Neural cell (in vitro differentiated cells): ENCODE measurements around the gene RIPPLY2. TPM values are rescaled to one million over a fixed set of nuclear protein-coding genes. Genes with fewer than 3 reads are reported as not detected.

ENCODE experiments used
- H2AFZ ChIP-seq: fragments of 200-600, 300-800 bp; sonication (generic), shearing (Covaris generic); 2 replicates; pipeline ENCODE4 v1.6.0; 2014; ENCODE audit warnings: low read depth, mild to moderate bottlenecking, antibody characterized with exemption, low read length, moderate library complexity
- H3F3A ChIP-seq: fragments of 200-600 bp; shearing (Covaris generic); 2 replicates; pipeline ENCODE4 v1.6.1; 2016; ENCODE audit warnings: mild to moderate bottlenecking, moderate library complexity, mixed read lengths, antibody characterized with exemption, low read length; ENCODE audit not compliant: insufficient read depth, poor library complexity, severe bottlenecking
- H3K27ac ChIP-seq: fragments of 200-600, 300-800 bp; sonication (generic), shearing (Covaris generic); 2 replicates; pipeline ENCODE4 v1.5.1; 2014; ENCODE audit warnings: mild to moderate bottlenecking, low read length, moderate library complexity
- H3K27me3 ChIP-seq: fragments of 300-800, 200-600 bp; sonication (generic), shearing (Covaris generic); 2 replicates; pipeline ENCODE4 v1.6.0; 2014; ENCODE audit warnings: mild to moderate bottlenecking, low read depth, low read length, moderate library complexity; ENCODE audit not compliant: insufficient read depth
- H3K36me3 ChIP-seq: fragments of 300-800, 200-600 bp; sonication (generic), shearing (Covaris generic); 2 replicates; pipeline ENCODE4 v1.5.1; 2014; ENCODE audit warnings: mild to moderate bottlenecking, antibody characterized with exemption, low read length, moderate library complexity; ENCODE audit not compliant: insufficient read depth
- H3K4me2 ChIP-seq: fragments of 300-800, 200-600 bp; sonication (generic), shearing (Covaris generic); 2 replicates; pipeline ENCODE4 v1.6.0; 2014; ENCODE audit warnings: mild to moderate bottlenecking, low read length
- H3K4me3 ChIP-seq: fragments of 300-800, 200-600 bp; sonication (generic), shearing (Covaris generic); 2 replicates; pipeline ENCODE4 v1.5.1; 2014; ENCODE audit warnings: mild to moderate bottlenecking, low read length, moderate library complexity
- H3K79me2 ChIP-seq: fragments of 200-600 bp; shearing (Covaris generic); replicated peaks from 2 replicates; pipeline ENCODE4 v1.6.0; 2014; ENCODE audit warnings: mild to moderate bottlenecking, low read length, moderate library complexity; ENCODE audit not compliant: insufficient read depth
- H3K9ac ChIP-seq: fragments of 300-800, 200-600 bp; sonication (generic), shearing (Covaris generic); 2 replicates; pipeline ENCODE4 v1.6.1; 2016; ENCODE audit warnings: mild to moderate bottlenecking, low read length, mixed read lengths
- H3K9me2 ChIP-seq: fragments of 200-600 bp; shearing (Covaris generic); 2 replicates; pipeline ENCODE4 v1.6.1; 2016; ENCODE audit warnings: mild to moderate bottlenecking, low read length, mixed read lengths; ENCODE audit not compliant: insufficient read depth
- H3K9me3 ChIP-seq: fragments of 200-600, 300-800 bp; sonication (generic), shearing (Covaris generic); 2 replicates; pipeline ENCODE4 v1.6.1; 2016; ENCODE audit warnings: mild to moderate bottlenecking, mixed run types, low read length, moderate library complexity, mixed read lengths
- H4K20me1 ChIP-seq: fragments of 200-600 bp; shearing (Covaris generic); 2 replicates; pipeline ENCODE4 v1.6.1; 2016; ENCODE audit warnings: mild to moderate bottlenecking, mixed run types; ENCODE audit not compliant: insufficient read depth
- CTCF ChIP-seq: fragments of 450-650 bp; IDR thresholded peaks from 2 replicates; pipeline ENCODE4 v1.5.1; 2014; ENCODE audit warnings: antibody characterized with exemption, mild to moderate bottlenecking, moderate library complexity; ENCODE audit not compliant: poor library complexity, severe bottlenecking
- EP300 ChIP-seq: fragments of 450-650 bp; conservative IDR thresholded peaks from 2 replicates; pipeline ENCODE4 v1.6.1; 2014; ENCODE audit warnings: antibody characterized with exemption, mild to moderate bottlenecking, moderate library complexity; ENCODE audit not compliant: poor library complexity, severe bottlenecking
- EZH2 ChIP-seq: fragments of 200-600, 300-800 bp; shearing (Covaris generic), sonication (generic); IDR thresholded peaks from 2 replicates; pipeline ENCODE4 v1.6.1; 2014; ENCODE audit warnings: antibody characterized with exemption, low read length, borderline replicate concordance, mild to moderate bottlenecking; ENCODE audit not compliant: insufficient read depth, poor library complexity, severe bottlenecking
- MXI1 ChIP-seq: fragments of 450-650 bp; conservative IDR thresholded peaks from 2 replicates; pipeline ENCODE4 v1.6.1; 2014; ENCODE audit warnings: antibody characterized with exemption, mild to moderate bottlenecking; ENCODE audit not compliant: poor library complexity, severe bottlenecking
- POLR2AphosphoS5 ChIP-seq: IDR thresholded peaks from 2 replicates; pipeline ENCODE4 v1.6.1; 2012
- RAD21 ChIP-seq: fragments of 450-650 bp; conservative IDR thresholded peaks from 2 replicates; pipeline ENCODE4 v1.6.1; 2014; ENCODE audit warnings: antibody characterized with exemption, mild to moderate bottlenecking, moderate library complexity
- SMC3 ChIP-seq: fragments of 450-650 bp; conservative IDR thresholded peaks from 2 replicates; pipeline ENCODE4 v1.6.1; 2014; ENCODE audit warnings: antibody characterized with exemption, mild to moderate bottlenecking, moderate library complexity; ENCODE audit not compliant: poor library complexity
- TAF1 ChIP-seq: IDR thresholded peaks from 2 replicates; pipeline ENCODE4 v1.6.1; 2012; ENCODE audit warnings: low read depth
- polyA plus RNA-seq: library from polyadenylated mRNA; depleted of rRNA; stranded (reverse); fragments of >200 nt; gene quantifications from 2 replicates; pipeline ENCODE4 v1.2.3, GENCODE V29; 2014
- TF ChIP-seq, protein P1 (sequence below): IDR thresholded peaks from 2 replicates; pipeline ENCODE4 v1.6.1; 2012; ENCODE audit warnings: borderline replicate concordance

RIPPLY2 gene
- polyA plus RNA-seq, 1 donor from 2014 or later: 3.5 TPM

DNA sequence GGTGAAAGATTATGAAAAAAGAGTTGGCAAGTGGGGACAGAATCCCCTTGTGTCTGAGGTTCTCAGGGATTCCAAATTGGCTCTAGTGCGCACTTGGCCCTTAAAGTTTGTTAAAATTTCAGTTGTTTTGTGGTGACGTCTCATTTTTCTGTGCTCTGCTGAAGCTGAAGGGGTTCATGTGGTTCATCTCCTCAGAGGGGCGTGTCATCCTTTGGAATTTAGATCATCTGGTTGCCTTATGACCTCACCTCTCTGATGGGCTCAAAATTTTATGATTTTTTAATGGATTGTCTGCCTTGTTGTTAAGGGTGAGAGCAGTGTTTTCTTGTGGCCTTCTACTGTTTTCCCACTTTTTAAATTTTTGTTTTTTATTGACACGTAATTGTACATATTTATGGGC, 26.6 kb downstream of the RIPPLY2 start:
- Histone ChIP-seq H3K79me2 (no peaks in the 10 kb centered on the region), H3K9me3 (no peaks in the 10 kb centered on the region), H3K9ac (no peak overlapping the region), H2AFZ (no peak overlapping the region), H3K4me3 (no peak overlapping the region), H3K36me3 (no peaks in the 10 kb centered on the region), H4K20me1 (no peaks in the 10 kb centered on the region), H3F3A (no peaks in the 10 kb centered on the region), H3K27ac (no peak overlapping the region), H3K9me2 (no peaks in the 10 kb centered on the region), H3K4me2 (no peak overlapping the region), H3K27me3 (no peaks in the 10 kb centered on the region)
- TF ChIP-seq RAD21 (no peak), EP300 (no peak), POLR2AphosphoS5 (no peak), MXI1 (no peak), TAF1 (no peak), EZH2 (no peak), CTCF (no peak), SMC3 (no peak)
- TF ChIP-seq, protein P1, sequence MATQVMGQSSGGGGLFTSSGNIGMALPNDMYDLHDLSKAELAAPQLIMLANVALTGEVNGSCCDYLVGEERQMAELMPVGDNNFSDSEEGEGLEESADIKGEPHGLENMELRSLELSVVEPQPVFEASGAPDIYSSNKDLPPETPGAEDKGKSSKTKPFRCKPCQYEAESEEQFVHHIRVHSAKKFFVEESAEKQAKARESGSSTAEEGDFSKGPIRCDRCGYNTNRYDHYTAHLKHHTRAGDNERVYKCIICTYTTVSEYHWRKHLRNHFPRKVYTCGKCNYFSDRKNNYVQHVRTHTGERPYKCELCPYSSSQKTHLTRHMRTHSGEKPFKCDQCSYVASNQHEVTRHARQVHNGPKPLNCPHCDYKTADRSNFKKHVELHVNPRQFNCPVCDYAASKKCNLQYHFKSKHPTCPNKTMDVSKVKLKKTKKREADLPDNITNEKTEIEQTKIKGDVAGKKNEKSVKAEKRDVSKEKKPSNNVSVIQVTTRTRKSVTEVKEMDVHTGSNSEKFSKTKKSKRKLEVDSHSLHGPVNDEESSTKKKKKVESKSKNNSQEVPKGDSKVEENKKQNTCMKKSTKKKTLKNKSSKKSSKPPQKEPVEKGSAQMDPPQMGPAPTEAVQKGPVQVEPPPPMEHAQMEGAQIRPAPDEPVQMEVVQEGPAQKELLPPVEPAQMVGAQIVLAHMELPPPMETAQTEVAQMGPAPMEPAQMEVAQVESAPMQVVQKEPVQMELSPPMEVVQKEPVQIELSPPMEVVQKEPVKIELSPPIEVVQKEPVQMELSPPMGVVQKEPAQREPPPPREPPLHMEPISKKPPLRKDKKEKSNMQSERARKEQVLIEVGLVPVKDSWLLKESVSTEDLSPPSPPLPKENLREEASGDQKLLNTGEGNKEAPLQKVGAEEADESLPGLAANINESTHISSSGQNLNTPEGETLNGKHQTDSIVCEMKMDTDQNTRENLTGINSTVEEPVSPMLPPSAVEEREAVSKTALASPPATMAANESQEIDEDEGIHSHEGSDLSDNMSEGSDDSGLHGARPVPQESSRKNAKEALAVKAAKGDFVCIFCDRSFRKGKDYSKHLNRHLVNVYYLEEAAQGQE: no peak

GRCh38 chr6:83883240-83883639, 30.1 kb downstream of the RIPPLY2 start:
- Histone ChIP-seq H3K9ac (no peak overlapping the region), H3K27me3 (no peaks in the 10 kb centered on the region), H3K9me2 (no peaks in the 10 kb centered on the region), H4K20me1 (no peaks in the 10 kb centered on the region), H3K36me3 (no peaks in the 10 kb centered on the region), H3K27ac (no peak overlapping the region), H2AFZ (no peak overlapping the region), H3K4me3 (no peak overlapping the region), H3K9me3 (no peaks in the 10 kb centered on the region), H3K79me2 (no peaks in the 10 kb centered on the region), H3K4me2 (no peak overlapping the region), H3F3A (no peaks in the 10 kb centered on the region)
- TF ChIP-seq, protein P1: no peak
- TF ChIP-seq MXI1 (no peak), CTCF (no peak), POLR2AphosphoS5 (no peak), EZH2 (no peak), TAF1 (no peak), RAD21 (no peak)
